OCI-LY1 (cell line): ENCODE results near the gene RAPGEF6.
A peak's percentile ranks its signal among the peaks of the same experiment; 100 is the strongest.

Source experiments
- H2AFZ ChIP-seq: fragments of 200-600 bp; sonication (generic), shearing (Covaris generic); 2 replicates; pipeline ENCODE4 v1.6.0; 2014; ENCODE audit warnings: antibody characterized with exemption, mild to moderate bottlenecking, low read length
- H3F3A ChIP-seq: fragments of 200-600 bp; sonication (generic), shearing (Covaris generic); 2 replicates; pipeline ENCODE4 v1.6.0; 2014; ENCODE audit warnings: mild to moderate bottlenecking, antibody characterized with exemption, low read length, moderate library complexity; ENCODE audit not compliant: insufficient read depth
- H3K27ac ChIP-seq: fragments of 200-600 bp; sonication (generic); 2 replicates; pipeline ENCODE4 v1.5.1; 2014; ENCODE audit warnings: low read length, mixed run types, mild to moderate bottlenecking, low read depth; ENCODE audit not compliant: poor library complexity, severe bottlenecking
- H3K27me3 ChIP-seq: fragments of 200-600 bp; sonication (generic); 2 replicates; pipeline ENCODE4 v1.6.0; 2014; ENCODE audit warnings: antibody characterized with exemption, mild to moderate bottlenecking, low read length, moderate library complexity; ENCODE audit not compliant: insufficient read depth
- H3K36me3 ChIP-seq: fragments of 200-600 bp; sonication (generic); 2 replicates; pipeline ENCODE4 v1.6.1; 2014; ENCODE audit warnings: mild to moderate bottlenecking, antibody characterized with exemption, low read length, moderate library complexity, mixed read lengths; ENCODE audit not compliant: insufficient read depth
- H3K4me1 ChIP-seq: fragments of 200-600 bp; sonication (generic); 2 replicates; pipeline ENCODE4 v1.5.1; 2014; ENCODE audit warnings: mild to moderate bottlenecking, low read length, moderate library complexity; ENCODE audit not compliant: insufficient read depth, severe bottlenecking
- H3K4me2 ChIP-seq: fragments of 200-600 bp; sonication (generic), shearing (Covaris generic); 2 replicates; pipeline ENCODE4 v1.6.1; 2014; ENCODE audit warnings: low read length
- H3K4me3 ChIP-seq: fragments of 200-600 bp; sonication (generic); 2 replicates; pipeline ENCODE4 v1.5.1; 2014; ENCODE audit warnings: low read length, low read depth, mild to moderate bottlenecking, mixed read lengths; ENCODE audit not compliant: poor library complexity, severe bottlenecking
- H3K79me2 ChIP-seq: fragments of 200-600 bp; shearing (Covaris generic); 2 replicates; pipeline ENCODE4 v1.6.1; 2016; ENCODE audit warnings: mixed run types, low read length, mixed read lengths; ENCODE audit not compliant: insufficient read depth
- H3K9ac ChIP-seq: fragments of 200-600 bp; sonication (generic), shearing (Covaris generic); 2 replicates; pipeline ENCODE4 v1.6.1; 2014; ENCODE audit warnings: mild to moderate bottlenecking, low read length, mixed read lengths
- H3K9me2 ChIP-seq: fragments of 200-600 bp; sonication (generic), shearing (Covaris generic); 2 replicates; pipeline ENCODE4 v1.6.1; 2014; ENCODE audit warnings: low read depth, mild to moderate bottlenecking, low read length, mixed read lengths
- H3K9me3 ChIP-seq: fragments of 200-600 bp; shearing (Covaris generic); 2 replicates; pipeline ENCODE4 v1.6.1; 2014; ENCODE audit warnings: low read length, mixed read lengths
- H4K20me1 ChIP-seq: fragments of 200-600 bp; sonication (generic), shearing (Covaris generic); 2 replicates; pipeline ENCODE4 v1.6.0; 2016; ENCODE audit warnings: mild to moderate bottlenecking, low read length; ENCODE audit not compliant: insufficient read depth
- EZH2 ChIP-seq: fragments of 200-600 bp; sonication (generic), shearing (Covaris generic); IDR thresholded peaks from 2 replicates; pipeline ENCODE4 v1.8.0; 2017; ENCODE audit warnings: borderline replicate concordance, mixed run types, mild to moderate bottlenecking, antibody characterized with exemption, low read length, moderate library complexity, mixed read lengths
- TF ChIP-seq, protein P1 (sequence below): fragments of 200-600 bp; sonication (generic), shearing (Covaris generic); IDR thresholded peaks from 2 replicates; pipeline ENCODE4 v1.5.1; 2017; ENCODE audit warnings: mild to moderate bottlenecking, antibody characterized with exemption, low read length, moderate library complexity, mixed read lengths

RAPGEF6 gene

DNA sequence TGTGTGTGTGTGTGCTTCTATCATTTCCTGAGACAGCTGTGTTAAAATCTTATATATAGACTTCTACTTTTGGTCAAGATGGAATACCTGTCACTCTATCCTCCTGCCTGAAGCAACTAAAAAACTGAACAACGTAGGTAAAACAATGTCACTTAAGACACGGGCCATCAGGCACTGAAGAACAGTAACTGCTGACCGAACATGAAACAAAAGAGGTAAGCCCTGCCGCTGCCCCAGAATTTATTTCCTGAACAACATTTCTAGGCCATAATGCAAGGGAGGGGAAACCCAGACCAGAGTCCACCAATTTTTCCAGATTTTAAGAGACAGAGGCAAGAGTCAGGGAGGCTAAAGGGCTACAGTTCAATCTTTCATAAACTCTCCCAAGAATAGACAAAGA is 215.2 kb downstream of the RAPGEF6 start:
- TF ChIP-seq EZH2: no peak
- TF ChIP-seq, protein P1, sequence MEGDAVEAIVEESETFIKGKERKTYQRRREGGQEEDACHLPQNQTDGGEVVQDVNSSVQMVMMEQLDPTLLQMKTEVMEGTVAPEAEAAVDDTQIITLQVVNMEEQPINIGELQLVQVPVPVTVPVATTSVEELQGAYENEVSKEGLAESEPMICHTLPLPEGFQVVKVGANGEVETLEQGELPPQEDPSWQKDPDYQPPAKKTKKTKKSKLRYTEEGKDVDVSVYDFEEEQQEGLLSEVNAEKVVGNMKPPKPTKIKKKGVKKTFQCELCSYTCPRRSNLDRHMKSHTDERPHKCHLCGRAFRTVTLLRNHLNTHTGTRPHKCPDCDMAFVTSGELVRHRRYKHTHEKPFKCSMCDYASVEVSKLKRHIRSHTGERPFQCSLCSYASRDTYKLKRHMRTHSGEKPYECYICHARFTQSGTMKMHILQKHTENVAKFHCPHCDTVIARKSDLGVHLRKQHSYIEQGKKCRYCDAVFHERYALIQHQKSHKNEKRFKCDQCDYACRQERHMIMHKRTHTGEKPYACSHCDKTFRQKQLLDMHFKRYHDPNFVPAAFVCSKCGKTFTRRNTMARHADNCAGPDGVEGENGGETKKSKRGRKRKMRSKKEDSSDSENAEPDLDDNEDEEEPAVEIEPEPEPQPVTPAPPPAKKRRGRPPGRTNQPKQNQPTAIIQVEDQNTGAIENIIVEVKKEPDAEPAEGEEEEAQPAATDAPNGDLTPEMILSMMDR: no peak

GRCh38 chr5:131418846-131419245 is 216.2 kb downstream of the RAPGEF6 start:
- Histone ChIP-seq H3K9me2 (no peaks in the 10 kb centered on the region), H4K20me1 (no peaks in the 10 kb centered on the region)

More for the DNA sequence above, 215.2 kb downstream of the RAPGEF6 start:
- peaks cover 45% of the 10 kb centered on the region; the same call in 1 of the 2 replicates for H3K36me3 ChIP-seq
- no peak overlapping the region for H3K27ac ChIP-seq
- no peak overlapping the region for H3K4me3 ChIP-seq
- H3K9ac ChIP-seq: no peak overlapping the region
- no peak overlapping the region for H3K4me2 ChIP-seq
- H3K4me1 ChIP-seq: peaks cover 10% of the 10 kb centered on the region
- no peaks in the 10 kb centered on the region; the same call in 1 of the 2 replicates for H3F3A ChIP-seq
- H3K9me3 ChIP-seq: no peaks in the 10 kb centered on the region
- no peaks in the 10 kb centered on the region for H3K9me2 ChIP-seq
- H3K79me2 ChIP-seq: no peaks in the 10 kb centered on the region
- H2AFZ ChIP-seq: no peak overlapping the region
- H3K27me3 ChIP-seq: no peaks in the 10 kb centered on the region
- no peaks in the 10 kb centered on the region for H4K20me1 ChIP-seq

DNA sequence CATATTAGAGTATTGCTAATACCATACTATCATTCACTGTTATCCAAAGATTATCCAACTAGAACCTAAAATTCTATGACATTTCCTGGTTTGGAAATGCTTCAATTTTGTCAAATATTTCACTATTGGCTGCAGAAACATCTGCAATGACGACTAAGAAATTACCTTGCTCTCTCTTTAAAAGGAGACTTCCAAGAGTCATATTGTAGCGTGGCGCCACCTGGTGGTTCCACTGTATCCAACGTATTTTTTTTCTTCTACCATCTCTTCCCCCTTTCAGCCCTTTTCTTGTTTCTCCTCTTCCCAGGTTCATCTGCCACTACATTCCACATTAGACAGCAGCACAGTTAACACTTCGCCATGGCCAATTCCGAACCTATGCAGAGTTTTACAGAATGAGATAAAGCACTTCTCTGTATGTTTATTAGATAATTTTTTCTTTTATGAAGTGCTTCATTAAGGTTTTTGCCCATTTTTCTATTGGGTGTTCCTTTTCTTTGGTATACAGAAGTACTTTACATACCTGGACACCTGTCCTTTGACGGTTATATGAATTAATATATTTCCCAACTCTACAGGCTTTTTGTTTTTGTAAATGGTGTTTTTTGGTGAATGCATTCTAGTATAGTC is 217.7 kb downstream of the RAPGEF6 start:
- Histone ChIP-seq H2AFZ (no peak overlapping the region), H4K20me1 (no peaks in the 10 kb centered on the region), H3K4me3 (no peak overlapping the region), H3K9me3 (no peaks in the 10 kb centered on the region), H3F3A (no peaks in the 10 kb centered on the region; the same call in 1 of the 2 replicates), H3K4me2 (no peak overlapping the region), H3K4me1 (peaks cover 15% of the 10 kb centered on the region), H3K27ac (no peak overlapping the region), H3K36me3 (peaks cover 43% of the 10 kb centered on the region), H3K79me2 (no peaks in the 10 kb centered on the region), H3K9me2 (no peaks in the 10 kb centered on the region), H3K9ac (no peak overlapping the region), H3K27me3 (no peaks in the 10 kb centered on the region)
- TF ChIP-seq EZH2: no peak
- TF ChIP-seq, protein P1: peak; percentile 81

More at GRCh38 chr5:131418846-131419245, 216.2 kb downstream of the RAPGEF6 start:
- no peak overlapping the region for H3K9ac ChIP-seq
- peaks cover 15% of the 10 kb centered on the region for H3K4me1 ChIP-seq
- H3K4me2 ChIP-seq: no peak overlapping the region
- no peak overlapping the region for H3K4me3 ChIP-seq
- no peak overlapping the region for H2AFZ ChIP-seq
- H3K36me3 ChIP-seq: peaks cover 45% of the 10 kb centered on the region; the same call in 1 of the 2 replicates
- TF ChIP-seq EZH2: no peak
- TF ChIP-seq, protein P1: no peak
- H3K27ac ChIP-seq: no peak overlapping the region
- H3K27me3 ChIP-seq: no peaks in the 10 kb centered on the region
- H3K79me2 ChIP-seq: no peaks in the 10 kb centered on the region
- no peaks in the 10 kb centered on the region for H3K9me3 ChIP-seq
- H3F3A ChIP-seq: no peaks in the 10 kb centered on the region; the same call in 1 of the 2 replicates
